HEK293 (cell line): ENCODE measurements around the gene TCHP.

ENCODE experiments used
- CTCF ChIA-PET: fragments of 350-600 bp; formaldehyde crosslinking; extraction: SDS; loops from one replicate; lab custom pipeline; 2021; ENCODE audit warnings: antibody characterized with exemption; lab: Yijun Ruan, JAX
- POLR2A ChIA-PET: fragments of 300-600 bp; formaldehyde crosslinking; extraction: SDS; loops from one replicate; lab custom pipeline; 2020; ENCODE audit warnings: antibody characterized with exemption, inconsistent platforms; lab: Yijun Ruan, JAX
- H3K27ac ChIP-seq: fragments of 200-500 bp; sonication (Bioruptor generic); 2 replicates; pipeline ENCODE4 v1.5.1; 2014; ENCODE audit warnings: low read depth, low read length, control low read depth, inconsistent platforms; ENCODE audit errors: extremely low read depth
- H3K36me3 ChIP-seq, 2 experiments: fragments of 200-500 bp in 1 of 2; sonication (Bioruptor generic) in 1 of 2; 1 replicate in 1 of 2; 2 replicates in 1 of 2; pipeline ENCODE4 v1.5.1; 2014 to 2017; ENCODE audit warnings: inconsistent platforms in 2 of 2, low read length in 2 of 2; ENCODE audit not compliant: control insufficient read depth in 2 of 2, insufficient read depth in 1 of 2
- H3K4me1 ChIP-seq: fragments of 200-500 bp; sonication (Bioruptor generic); 2 replicates; pipeline ENCODE4 v1.5.1; 2014; ENCODE audit warnings: mild to moderate bottlenecking, low read length, inconsistent platforms; ENCODE audit not compliant: control insufficient read depth, insufficient read depth
- H3K4me3 ChIP-seq: 2 replicates; pipeline ENCODE4 v1.5.1; 2011; ENCODE audit warnings: low read depth, mild to moderate bottlenecking, control low read depth, low read length, moderate library complexity
- H3K9me3 ChIP-seq: fragments of 200-500 bp; sonication (Bioruptor generic); 2 replicates; pipeline ENCODE4 v1.5.1; 2014; ENCODE audit warnings: low read depth, low read length, inconsistent platforms; ENCODE audit not compliant: control insufficient read depth, insufficient read depth
- GLI2 ChIP-seq: fragments of 450-650 bp; formaldehyde crosslinking; IDR thresholded peaks from 2 replicates; pipeline ENCODE4; 2017; ENCODE audit warnings: missing biosample characterization, missing genetic modification characterization, low read depth, borderline replicate concordance
- IKZF3 ChIP-seq: fragments of 450-650 bp; IDR thresholded peaks from 2 replicates; pipeline ENCODE4 v1.5.0; 2018; ENCODE audit warnings: missing biosample characterization, mild to moderate bottlenecking, missing genetic modification characterization, moderate library complexity
- KLF10 ChIP-seq: fragments of 450-650 bp; IDR thresholded peaks from 2 replicates; pipeline ENCODE4 v1.5.1; 2018; ENCODE audit warnings: missing biosample characterization, mild to moderate bottlenecking, missing genetic modification characterization
- MZF1 ChIP-seq: fragments of 450-650 bp; formaldehyde crosslinking; IDR thresholded peaks from 2 replicates; pipeline ENCODE4 v1.5.1; 2017; ENCODE audit warnings: missing biosample characterization, missing genetic modification characterization, borderline replicate concordance
- SP7 ChIP-seq: fragments of 450-650 bp; formaldehyde crosslinking; IDR thresholded peaks from 2 replicates; pipeline ENCODE4 v1.5.1; 2016; ENCODE audit warnings: missing biosample characterization, missing genetic modification characterization
- TRIM28 ChIP-seq: IDR thresholded peaks from 2 replicates; pipeline ENCODE4 v1.6.1; 2011; ENCODE audit warnings: low read length, control low read depth, borderline replicate concordance
- ZBTB1 ChIP-seq: fragments of 450-650 bp; formaldehyde crosslinking; IDR thresholded peaks from 2 replicates; pipeline ENCODE4 v1.5.1; 2016; ENCODE audit warnings: missing biosample characterization, missing genetic modification characterization
- ZBTB17 ChIP-seq: fragments of 450-650 bp; formaldehyde crosslinking; IDR thresholded peaks from 2 replicates; pipeline ENCODE4 v1.5.1; 2016; ENCODE audit warnings: missing biosample characterization, missing genetic modification characterization
- ZBTB7A ChIP-seq: fragments of 450-650 bp; formaldehyde crosslinking; IDR thresholded peaks from 2 replicates; pipeline ENCODE4 v1.5.1; 2016; ENCODE audit warnings: low read depth, missing biosample characterization, missing genetic modification characterization
- ZNF16 ChIP-seq: fragments of 450-650 bp; formaldehyde crosslinking; IDR thresholded peaks from 2 replicates; pipeline ENCODE4 v1.5.1; 2016; ENCODE audit warnings: low read depth, missing biosample characterization, missing genetic modification characterization
- ZNF2 ChIP-seq: fragments of 450-650 bp; formaldehyde crosslinking; IDR thresholded peaks from 2 replicates; pipeline ENCODE4 v1.5.1; 2016; ENCODE audit warnings: missing biosample characterization, missing genetic modification characterization
- ZNF23 ChIP-seq: fragments of 450-650 bp; formaldehyde crosslinking; IDR thresholded peaks from 2 replicates; pipeline ENCODE4 v1.5.1; 2016; ENCODE audit warnings: missing biosample characterization, missing genetic modification characterization, borderline replicate concordance
- ZNF248 ChIP-seq: fragments of 450-650 bp; formaldehyde crosslinking; IDR thresholded peaks from 2 replicates; pipeline ENCODE4 v1.5.1; 2017; ENCODE audit warnings: missing biosample characterization, missing genetic modification characterization
- ZNF26 ChIP-seq: fragments of 450-650 bp; formaldehyde crosslinking; IDR thresholded peaks from 2 replicates; pipeline ENCODE4 v1.5.1; 2016; ENCODE audit warnings: missing biosample characterization, missing genetic modification characterization
- ZNF423 ChIP-seq: fragments of 450-650 bp; formaldehyde crosslinking; IDR thresholded peaks from 2 replicates; pipeline ENCODE4 v1.5.1; 2016; ENCODE audit warnings: missing biosample characterization, missing genetic modification characterization
- ZNF473 ChIP-seq: fragments of 450-650 bp; formaldehyde crosslinking; IDR thresholded peaks from 2 replicates; pipeline ENCODE4 v1.5.1; 2017; ENCODE audit warnings: missing biosample characterization, missing genetic modification characterization
- ZNF48 ChIP-seq: fragments of 450-650 bp; formaldehyde crosslinking; IDR thresholded peaks from 2 replicates; pipeline ENCODE4 v1.5.1; 2016; ENCODE audit warnings: missing biosample characterization, missing genetic modification characterization
- ZNF549 ChIP-seq: fragments of 450-650 bp; IDR thresholded peaks from 2 replicates; pipeline ENCODE4 v1.5.1; 2018; ENCODE audit warnings: missing biosample characterization, missing genetic modification characterization, mild to moderate bottlenecking, inconsistent platforms, moderate library complexity
- ZNF555 ChIP-seq: fragments of 450-650 bp; formaldehyde crosslinking; conservative IDR thresholded peaks from 2 replicates; pipeline ENCODE4 v1.5.1; 2017; ENCODE audit warnings: missing biosample characterization, mild to moderate bottlenecking, missing genetic modification characterization, inconsistent platforms
- ZNF571 ChIP-seq: fragments of 450-650 bp; formaldehyde crosslinking; IDR thresholded peaks from 2 replicates; pipeline ENCODE4 v1.5.0; 2017; ENCODE audit warnings: missing biosample characterization, missing genetic modification characterization
- ZNF664 ChIP-seq: fragments of 450-650 bp; formaldehyde crosslinking; IDR thresholded peaks from 2 replicates; pipeline ENCODE4 v1.5.1; 2016; ENCODE audit warnings: missing biosample characterization, missing genetic modification characterization
- TF ChIP-seq, protein P1 (sequence below): fragments of 450-650 bp; formaldehyde crosslinking; IDR thresholded peaks from 2 replicates; pipeline ENCODE4 v1.5.1; 2016; ENCODE audit warnings: missing biosample characterization, missing genetic modification characterization, borderline replicate concordance
- TF ChIP-seq, protein P2 (sequence below): fragments of 450-650 bp; formaldehyde crosslinking; IDR thresholded peaks from 2 replicates; pipeline ENCODE4 v1.5.1; 2016; ENCODE audit warnings: missing biosample characterization, missing genetic modification characterization
- TF ChIP-seq, protein P3 (sequence below): fragments of 450-650 bp; formaldehyde crosslinking; IDR thresholded peaks from 2 replicates; pipeline ENCODE4 v1.5.1; 2016; ENCODE audit warnings: missing biosample characterization, missing genetic modification characterization, borderline replicate concordance

The TCHP gene

GRCh38 chr12:109879351-109880042, 20.6 kb upstream of the TCHP start (continued):
- TF ChIP-seq MZF1 = 0 out of 2 replicates have a peak, but pooled peaks have one; percentile 67
- TF ChIP-seq ZBTB17 = peak; percentile 97
- no peak for TF ChIP-seq ZNF26 (tag by site-specific recombination)

DNA sequence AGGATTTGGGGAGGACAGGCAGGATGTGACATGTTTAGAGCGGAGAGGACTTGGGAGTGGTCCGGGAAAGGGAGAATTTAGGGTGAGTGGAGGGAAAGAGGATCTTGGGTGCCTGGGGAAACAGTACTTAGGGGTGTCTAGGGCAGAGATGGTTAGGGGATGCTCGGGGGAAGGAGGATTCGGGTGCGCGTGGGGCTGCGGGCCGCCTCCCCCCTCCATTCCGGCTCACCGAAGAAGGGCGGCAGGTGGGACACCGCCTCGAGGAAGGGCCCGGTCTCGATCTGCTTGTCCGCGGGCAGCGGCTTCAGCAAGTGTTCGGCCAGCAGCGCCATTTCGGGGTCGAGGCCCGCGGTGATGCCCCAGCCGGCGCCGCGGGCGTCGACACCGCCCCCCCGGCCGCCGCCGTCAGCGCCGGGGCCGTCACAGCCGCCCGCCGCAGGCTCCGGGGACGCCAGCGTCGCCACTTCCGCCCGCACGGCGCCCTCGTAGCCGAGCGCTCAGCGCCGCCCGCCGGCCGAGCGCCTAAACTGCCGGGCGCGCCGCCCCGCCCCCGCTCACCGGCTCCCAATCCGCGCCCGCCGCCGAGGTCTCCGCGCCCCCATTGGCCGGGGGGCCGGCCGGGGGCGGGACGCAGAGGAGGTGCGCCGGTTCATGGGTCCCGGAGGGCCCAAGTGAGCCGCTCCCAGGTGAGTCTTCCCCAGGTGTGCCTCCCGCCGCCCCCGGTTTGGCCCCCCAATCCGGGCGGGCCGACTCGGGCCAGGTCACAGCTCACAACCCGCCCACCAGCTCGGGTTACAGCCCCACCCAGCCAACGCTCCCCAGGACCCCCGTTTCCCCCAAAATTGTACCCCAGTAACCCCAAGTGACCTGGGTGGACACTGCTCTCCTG, 19.8 kb upstream of the TCHP start, which contains the start of gene GLTP:
Gene GLTP (minus strand): TSS at position 499 of the 889 bp plus-strand sequence. CDS start 167 bp downstream, at position 332.
- H3K36me3 ChIP-seq = no peaks in the 10 kb centered on the region
- CTCF ChIA-PET = interaction anchor here (0.7 to 3.7 kb wide), 9 partner anchors 16 to 282 kb away, joined by 3 to 24 read pairs (median 3); no protein-coding TSS in a partner anchor
- H3K27ac ChIP-seq = peak within 1 kb of the TSS; percentile 51; the same call in 1 of the 2 replicates
- H3K4me3 ChIP-seq = peak within 1 kb of the TSS; percentile 71
- peaks cover 8% of the 10 kb centered on the region for H3K4me1 ChIP-seq
- POLR2A ChIA-PET = no interaction called here
- no peaks in the 10 kb centered on the region for H3K9me3 ChIP-seq
- no peak for TF ChIP-seq ZNF571 (tag by site-specific recombination)
- TF ChIP-seq, protein P1, sequence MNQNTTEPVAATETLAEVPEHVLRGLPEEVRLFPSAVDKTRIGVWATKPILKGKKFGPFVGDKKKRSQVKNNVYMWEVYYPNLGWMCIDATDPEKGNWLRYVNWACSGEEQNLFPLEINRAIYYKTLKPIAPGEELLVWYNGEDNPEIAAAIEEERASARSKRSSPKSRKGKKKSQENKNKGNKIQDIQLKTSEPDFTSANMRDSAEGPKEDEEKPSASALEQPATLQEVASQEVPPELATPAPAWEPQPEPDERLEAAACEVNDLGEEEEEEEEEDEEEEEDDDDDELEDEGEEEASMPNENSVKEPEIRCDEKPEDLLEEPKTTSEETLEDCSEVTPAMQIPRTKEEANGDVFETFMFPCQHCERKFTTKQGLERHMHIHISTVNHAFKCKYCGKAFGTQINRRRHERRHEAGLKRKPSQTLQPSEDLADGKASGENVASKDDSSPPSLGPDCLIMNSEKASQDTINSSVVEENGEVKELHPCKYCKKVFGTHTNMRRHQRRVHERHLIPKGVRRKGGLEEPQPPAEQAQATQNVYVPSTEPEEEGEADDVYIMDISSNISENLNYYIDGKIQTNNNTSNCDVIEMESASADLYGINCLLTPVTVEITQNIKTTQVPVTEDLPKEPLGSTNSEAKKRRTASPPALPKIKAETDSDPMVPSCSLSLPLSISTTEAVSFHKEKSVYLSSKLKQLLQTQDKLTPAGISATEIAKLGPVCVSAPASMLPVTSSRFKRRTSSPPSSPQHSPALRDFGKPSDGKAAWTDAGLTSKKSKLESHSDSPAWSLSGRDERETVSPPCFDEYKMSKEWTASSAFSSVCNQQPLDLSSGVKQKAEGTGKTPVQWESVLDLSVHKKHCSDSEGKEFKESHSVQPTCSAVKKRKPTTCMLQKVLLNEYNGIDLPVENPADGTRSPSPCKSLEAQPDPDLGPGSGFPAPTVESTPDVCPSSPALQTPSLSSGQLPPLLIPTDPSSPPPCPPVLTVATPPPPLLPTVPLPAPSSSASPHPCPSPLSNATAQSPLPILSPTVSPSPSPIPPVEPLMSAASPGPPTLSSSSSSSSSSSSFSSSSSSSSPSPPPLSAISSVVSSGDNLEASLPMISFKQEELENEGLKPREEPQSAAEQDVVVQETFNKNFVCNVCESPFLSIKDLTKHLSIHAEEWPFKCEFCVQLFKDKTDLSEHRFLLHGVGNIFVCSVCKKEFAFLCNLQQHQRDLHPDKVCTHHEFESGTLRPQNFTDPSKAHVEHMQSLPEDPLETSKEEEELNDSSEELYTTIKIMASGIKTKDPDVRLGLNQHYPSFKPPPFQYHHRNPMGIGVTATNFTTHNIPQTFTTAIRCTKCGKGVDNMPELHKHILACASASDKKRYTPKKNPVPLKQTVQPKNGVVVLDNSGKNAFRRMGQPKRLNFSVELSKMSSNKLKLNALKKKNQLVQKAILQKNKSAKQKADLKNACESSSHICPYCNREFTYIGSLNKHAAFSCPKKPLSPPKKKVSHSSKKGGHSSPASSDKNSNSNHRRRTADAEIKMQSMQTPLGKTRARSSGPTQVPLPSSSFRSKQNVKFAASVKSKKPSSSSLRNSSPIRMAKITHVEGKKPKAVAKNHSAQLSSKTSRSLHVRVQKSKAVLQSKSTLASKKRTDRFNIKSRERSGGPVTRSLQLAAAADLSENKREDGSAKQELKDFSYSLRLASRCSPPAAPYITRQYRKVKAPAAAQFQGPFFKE (tag by site-specific recombination) = no peak
- TF ChIP-seq TRIM28 = no peak
- TF ChIP-seq ZNF664 (tag by site-specific recombination) = no peak; the same call in 1 of the 2 replicates
- no peak for TF ChIP-seq ZNF473
- TF ChIP-seq ZNF16 (tag by site-specific recombination) = no peak
- TF ChIP-seq KLF10 (tag by site-specific recombination) = no peak; the same call in 1 of the 2 replicates
- no peak for TF ChIP-seq GLI2 (tag by site-specific recombination)
- TF ChIP-seq SP7 = 0 out of 2 replicates have a peak, but pooled peaks have one; percentile 37
- TF ChIP-seq ZBTB7A (tag by site-specific recombination) = peak; percentile 59; the same call in 1 of the 2 replicates
- no peak for TF ChIP-seq ZNF23 (tag by site-specific recombination)
- peak; percentile 54; the same call in 1 of the 2 replicates for TF ChIP-seq ZNF2 (tag by site-specific recombination)
- TF ChIP-seq ZNF423 = no peak
- TF ChIP-seq, protein P2, sequence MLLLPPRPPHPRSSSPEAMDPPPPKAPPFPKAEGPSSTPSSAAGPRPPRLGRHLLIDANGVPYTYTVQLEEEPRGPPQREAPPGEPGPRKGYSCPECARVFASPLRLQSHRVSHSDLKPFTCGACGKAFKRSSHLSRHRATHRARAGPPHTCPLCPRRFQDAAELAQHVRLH (tag by site-specific recombination) = no peak
- no peak for TF ChIP-seq ZNF248 (tag by site-specific recombination)
- TF ChIP-seq ZNF549 (tag by site-specific recombination) = no peak
- TF ChIP-seq, protein P3, sequence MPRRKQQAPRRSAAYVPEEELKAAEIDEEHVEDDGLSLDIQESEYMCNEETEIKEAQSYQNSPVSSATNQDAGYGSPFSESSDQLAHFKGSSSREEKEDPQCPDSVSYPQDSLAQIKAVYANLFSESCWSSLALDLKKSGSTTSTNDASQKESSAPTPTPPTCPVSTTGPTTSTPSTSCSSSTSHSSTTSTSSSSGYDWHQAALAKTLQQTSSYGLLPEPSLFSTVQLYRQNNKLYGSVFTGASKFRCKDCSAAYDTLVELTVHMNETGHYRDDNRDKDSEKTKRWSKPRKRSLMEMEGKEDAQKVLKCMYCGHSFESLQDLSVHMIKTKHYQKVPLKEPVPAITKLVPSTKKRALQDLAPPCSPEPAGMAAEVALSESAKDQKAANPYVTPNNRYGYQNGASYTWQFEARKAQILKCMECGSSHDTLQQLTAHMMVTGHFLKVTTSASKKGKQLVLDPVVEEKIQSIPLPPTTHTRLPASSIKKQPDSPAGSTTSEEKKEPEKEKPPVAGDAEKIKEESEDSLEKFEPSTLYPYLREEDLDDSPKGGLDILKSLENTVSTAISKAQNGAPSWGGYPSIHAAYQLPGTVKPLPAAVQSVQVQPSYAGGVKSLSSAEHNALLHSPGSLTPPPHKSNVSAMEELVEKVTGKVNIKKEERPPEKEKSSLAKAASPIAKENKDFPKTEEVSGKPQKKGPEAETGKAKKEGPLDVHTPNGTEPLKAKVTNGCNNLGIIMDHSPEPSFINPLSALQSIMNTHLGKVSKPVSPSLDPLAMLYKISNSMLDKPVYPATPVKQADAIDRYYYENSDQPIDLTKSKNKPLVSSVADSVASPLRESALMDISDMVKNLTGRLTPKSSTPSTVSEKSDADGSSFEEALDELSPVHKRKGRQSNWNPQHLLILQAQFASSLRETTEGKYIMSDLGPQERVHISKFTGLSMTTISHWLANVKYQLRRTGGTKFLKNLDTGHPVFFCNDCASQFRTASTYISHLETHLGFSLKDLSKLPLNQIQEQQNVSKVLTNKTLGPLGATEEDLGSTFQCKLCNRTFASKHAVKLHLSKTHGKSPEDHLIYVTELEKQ = no peak; the same call in 1 of the 2 replicates
- TF ChIP-seq ZNF555 (tag by site-specific recombination) = no peak
- TF ChIP-seq ZNF48 = no peak
- TF ChIP-seq ZBTB1 (tag by site-specific recombination) = no peak
- TF ChIP-seq IKZF3 = no peak
